Neural cell (in vitro differentiated cells): Measurements from ENCODE around the gene RIIAD1.

ENCODE experiments used
- CTCF ChIP-seq: fragments of 450-650 bp; IDR thresholded peaks from 2 replicates; pipeline ENCODE4 v1.5.1; 2014; ENCODE audit warnings: antibody characterized with exemption, mild to moderate bottlenecking, moderate library complexity; ENCODE audit not compliant: poor library complexity, severe bottlenecking
- POLR2AphosphoS5 ChIP-seq: IDR thresholded peaks from 2 replicates; pipeline ENCODE4 v1.6.1; 2012

DNA sequence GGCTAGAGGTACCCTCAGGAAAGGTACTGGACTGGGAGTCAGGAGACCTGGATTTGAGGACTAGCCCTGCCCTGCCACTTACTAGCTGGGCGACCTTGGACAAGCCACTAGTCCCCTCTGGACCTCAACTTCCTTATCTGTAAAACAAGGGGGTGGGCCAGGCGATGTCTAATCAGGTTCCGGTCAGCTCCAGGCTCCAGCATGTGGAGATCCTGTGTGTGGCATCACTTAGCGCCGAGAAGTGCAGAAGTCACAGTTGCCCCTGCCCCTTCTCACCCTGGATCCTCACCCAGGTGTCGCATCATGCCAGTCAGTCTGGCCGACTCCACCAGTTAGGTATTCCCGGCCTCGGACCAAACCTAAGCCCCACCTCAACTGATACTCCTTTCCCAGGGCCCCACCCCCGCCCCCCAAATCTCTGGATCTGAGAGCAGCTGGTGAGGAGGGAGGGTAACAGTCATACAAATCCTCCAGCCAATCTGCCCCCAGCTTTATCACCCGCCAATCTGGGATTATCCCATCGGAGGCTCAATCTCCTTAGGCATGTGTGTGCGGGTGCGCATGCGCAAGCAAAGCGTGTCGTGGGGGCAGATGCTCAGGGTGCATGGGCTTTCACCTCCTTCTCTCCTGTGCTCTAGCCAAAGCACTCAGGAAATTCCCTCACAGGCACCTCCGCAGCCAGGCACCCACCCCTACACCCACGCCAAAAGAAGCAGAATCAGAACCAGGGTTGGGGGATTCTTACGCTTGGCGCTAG lies 10.1 kb upstream of the RIIAD1 start:
- TF ChIP-seq CTCF, result no peak
- TF ChIP-seq POLR2AphosphoS5, result no peak
